ENCODE data around the gene CATSPER3.

CATSPER3 gene

GRCh38 chr5:134967607-134968006 is at the start of gene CATSPER3:
TSS of gene CATSPER3 (plus strand) at chr5:134967907. CDS start at chr5:134967992, 85 bp downstream.
- no peaks in the 10 kb centered on the region for H3K27me3 ChIP-seq (ENCODE audit: control insufficient read depth, insufficient read depth, low read length)
- H3K4me3 ChIP-seq (ENCODE audit: low read length): no peak within 1 kb of the TSS
- no peaks in the 10 kb centered on the region for H3K9me3 ChIP-seq (ENCODE audit: control insufficient read depth, insufficient read depth, low read length)
- no peaks in the 10 kb centered on the region for H3K4me1 ChIP-seq (ENCODE audit: control insufficient read depth, insufficient read depth, low read length)
- H3K36me3 ChIP-seq (ENCODE audit: control insufficient read depth, insufficient read depth, low read length): no peaks in the 10 kb centered on the region
- WGBS (ENCODE audit: insufficient coverage, insufficient read length): no CpG with 5 or more reads among the region's 3 CpGs
- no peak for DNase-seq (ENCODE audit: low read depth, low spot score)
- no peak within 1 kb of the TSS for H3K27ac ChIP-seq (ENCODE audit: low read length)

- H3K36me3 ChIP-seq (ENCODE audit: control insufficient read depth, insufficient read depth, low read length): no peaks in the 10 kb centered on the region
- no peaks in the 10 kb centered on the region for H3K27me3 ChIP-seq (ENCODE audit: control insufficient read depth, insufficient read depth, low read length)
- no peak for DNase-seq (ENCODE audit: low read depth, low spot score)
- no peaks in the 10 kb centered on the region for H3K9me3 ChIP-seq (ENCODE audit: control insufficient read depth, insufficient read depth, low read length)
- WGBS (ENCODE audit: insufficient coverage, insufficient read length): no CpG with 5 or more reads among the region's 3 CpGs
- H3K27ac ChIP-seq (ENCODE audit: low read length): no peak overlapping the region
- no peak overlapping the region for H3K4me3 ChIP-seq (ENCODE audit: low read length)
- no peaks in the 10 kb centered on the region for H3K4me1 ChIP-seq (ENCODE audit: control insufficient read depth, insufficient read depth, low read length)
Measured at GRCh38 chr5:134918861-134919260, 48.8 kb upstream of the CATSPER3 start.

- DNase-seq (ENCODE audit: low read depth, low spot score): no peak
- Histone ChIP-seq H3K27ac (ENCODE audit: low read length) (no peak overlapping the region), H3K4me1 (ENCODE audit: control insufficient read depth, insufficient read depth, low read length) (no peaks in the 10 kb centered on the region), H3K36me3 (ENCODE audit: control insufficient read depth, insufficient read depth, low read length) (no peaks in the 10 kb centered on the region), H3K9me3 (ENCODE audit: control insufficient read depth, insufficient read depth, low read length) (no peaks in the 10 kb centered on the region), H3K4me3 (ENCODE audit: low read length) (no peak overlapping the region), H3K27me3 (ENCODE audit: control insufficient read depth, insufficient read depth, low read length) (no peaks in the 10 kb centered on the region)
- no CpG with 5 or more reads among the region's 9 CpGs for WGBS (ENCODE audit: insufficient coverage, insufficient read length)
Measured at GRCh38 chr5:134920848-134921575, 46.7 kb upstream of the CATSPER3 start.

GRCh38 chr5:134932508-134932907 is 35.2 kb upstream of the CATSPER3 start:
- Histone ChIP-seq H3K27me3 (ENCODE audit: control insufficient read depth, insufficient read depth, low read length) (no peaks in the 10 kb centered on the region), H3K27ac (ENCODE audit: low read length) (no peak overlapping the region), H3K36me3 (ENCODE audit: control insufficient read depth, insufficient read depth, low read length) (no peaks in the 10 kb centered on the region), H3K4me3 (ENCODE audit: low read length) (no peak overlapping the region), H3K9me3 (ENCODE audit: control insufficient read depth, insufficient read depth, low read length) (no peaks in the 10 kb centered on the region), H3K4me1 (ENCODE audit: control insufficient read depth, insufficient read depth, low read length) (no peaks in the 10 kb centered on the region)
- no peak for DNase-seq (ENCODE audit: low read depth, low spot score)
- WGBS (ENCODE audit: insufficient coverage, insufficient read length): no CpG with 5 or more reads among the region's 3 CpGs

GRCh38 chr5:134934202-134934601 is 33.5 kb upstream of the CATSPER3 start:
- DNase-seq (ENCODE audit: low read depth, low spot score): no peak
- no CpG with 5 or more reads among the region's 5 CpGs for WGBS (ENCODE audit: insufficient coverage, insufficient read length)
- Histone ChIP-seq H3K36me3 (ENCODE audit: control insufficient read depth, insufficient read depth, low read length) (no peaks in the 10 kb centered on the region), H3K9me3 (ENCODE audit: control insufficient read depth, insufficient read depth, low read length) (no peaks in the 10 kb centered on the region), H3K4me1 (ENCODE audit: control insufficient read depth, insufficient read depth, low read length) (no peaks in the 10 kb centered on the region), H3K27me3 (ENCODE audit: control insufficient read depth, insufficient read depth, low read length) (no peaks in the 10 kb centered on the region; the same call in 1 of the 2 replicates), H3K27ac (ENCODE audit: low read length) (no peak overlapping the region), H3K4me3 (ENCODE audit: low read length) (no peak overlapping the region)

- Histone ChIP-seq H3K27me3 (ENCODE audit: control insufficient read depth, insufficient read depth, low read length) (no peaks in the 10 kb centered on the region; the same call in 1 of the 2 replicates), H3K4me1 (ENCODE audit: control insufficient read depth, insufficient read depth, low read length) (no peaks in the 10 kb centered on the region), H3K36me3 (ENCODE audit: control insufficient read depth, insufficient read depth, low read length) (no peaks in the 10 kb centered on the region), H3K4me3 (ENCODE audit: low read length) (no peak overlapping the region), H3K9me3 (ENCODE audit: control insufficient read depth, insufficient read depth, low read length) (no peaks in the 10 kb centered on the region), H3K27ac (ENCODE audit: low read length) (no peak overlapping the region)
- DNase-seq (ENCODE audit: low read depth, low spot score): no peak
- no CpG with 5 or more reads among the region's 12 CpGs for WGBS (ENCODE audit: insufficient coverage, insufficient read length)
Measured at GRCh38 chr5:134935711-134936602, 31.8 kb upstream of the CATSPER3 start.

GRCh38 chr5:134937526-134937925 is 30.2 kb upstream of the CATSPER3 start:
- WGBS (ENCODE audit: insufficient coverage, insufficient read length): no CpG with 5 or more reads among the region's 8 CpGs

GRCh38 chr5:134938030-134938429 is 29.7 kb upstream of the CATSPER3 start:
- H3K27ac ChIP-seq (ENCODE audit: low read length): no peak overlapping the region
- H3K27me3 ChIP-seq (ENCODE audit: control insufficient read depth, insufficient read depth, low read length): no peaks in the 10 kb centered on the region; the same call in 1 of the 2 replicates
- DNase-seq (ENCODE audit: low read depth, low spot score): no peak
- H3K4me1 ChIP-seq (ENCODE audit: control insufficient read depth, insufficient read depth, low read length): no peaks in the 10 kb centered on the region
- no peak overlapping the region for H3K4me3 ChIP-seq (ENCODE audit: low read length)
- no CpG with 5 or more reads among the region's 6 CpGs for WGBS (ENCODE audit: insufficient coverage, insufficient read length)
- H3K36me3 ChIP-seq (ENCODE audit: control insufficient read depth, insufficient read depth, low read length): no peaks in the 10 kb centered on the region
- no peaks in the 10 kb centered on the region for H3K9me3 ChIP-seq (ENCODE audit: control insufficient read depth, insufficient read depth, low read length)

More at GRCh38 chr5:134937526-134937925, 30.2 kb upstream of the CATSPER3 start:
- Histone ChIP-seq H3K27ac (ENCODE audit: low read length) (no peak overlapping the region), H3K36me3 (ENCODE audit: control insufficient read depth, insufficient read depth, low read length) (no peaks in the 10 kb centered on the region), H3K27me3 (ENCODE audit: control insufficient read depth, insufficient read depth, low read length) (no peaks in the 10 kb centered on the region; the same call in 1 of the 2 replicates), H3K4me1 (ENCODE audit: control insufficient read depth, insufficient read depth, low read length) (no peaks in the 10 kb centered on the region), H3K4me3 (ENCODE audit: low read length) (no peak overlapping the region), H3K9me3 (ENCODE audit: control insufficient read depth, insufficient read depth, low read length) (no peaks in the 10 kb centered on the region)
- DNase-seq (ENCODE audit: low read depth, low spot score): no peak

- no peak overlapping the region for H3K27ac ChIP-seq (ENCODE audit: low read length)
- H3K4me1 ChIP-seq (ENCODE audit: control insufficient read depth, insufficient read depth, low read length): no peaks in the 10 kb centered on the region
- no peaks in the 10 kb centered on the region; the same call in 1 of the 2 replicates for H3K27me3 ChIP-seq (ENCODE audit: control insufficient read depth, insufficient read depth, low read length)
- H3K4me3 ChIP-seq (ENCODE audit: low read length): no peak overlapping the region
- H3K9me3 ChIP-seq (ENCODE audit: control insufficient read depth, insufficient read depth, low read length): no peaks in the 10 kb centered on the region
- DNase-seq (ENCODE audit: low read depth, low spot score): no peak
- no CpG with 5 or more reads among the region's 1 CpG for WGBS (ENCODE audit: insufficient coverage, insufficient read length)
- H3K36me3 ChIP-seq (ENCODE audit: control insufficient read depth, insufficient read depth, low read length): no peaks in the 10 kb centered on the region
Measured at GRCh38 chr5:134939500-134939899, 28.2 kb upstream of the CATSPER3 start.

GRCh38 chr5:134943547-134943946 is 24.2 kb upstream of the CATSPER3 start:
- H3K27me3 ChIP-seq (ENCODE audit: control insufficient read depth, insufficient read depth, low read length): no peaks in the 10 kb centered on the region
- no peak overlapping the region for H3K4me3 ChIP-seq (ENCODE audit: low read length)
- DNase-seq (ENCODE audit: low read depth, low spot score): no peak
- no peaks in the 10 kb centered on the region for H3K4me1 ChIP-seq (ENCODE audit: control insufficient read depth, insufficient read depth, low read length)
- H3K36me3 ChIP-seq (ENCODE audit: control insufficient read depth, insufficient read depth, low read length): no peaks in the 10 kb centered on the region
- H3K27ac ChIP-seq (ENCODE audit: low read length): no peak overlapping the region
- H3K9me3 ChIP-seq (ENCODE audit: control insufficient read depth, insufficient read depth, low read length): no peaks in the 10 kb centered on the region
- WGBS (ENCODE audit: insufficient coverage, insufficient read length): no CpG with 5 or more reads among the region's 1 CpG
